ENCODE results near the gene TTLL13.

Gene TTLL13

GRCh38 chr15:90209591-90209990 is 39.8 kb upstream of the TTLL13 start:
- DNase-seq (ENCODE audit: low read depth in 2 of 2) = peak in 1 of 2 donors; percentile 39
- TF ChIP-seq, protein P1, sequence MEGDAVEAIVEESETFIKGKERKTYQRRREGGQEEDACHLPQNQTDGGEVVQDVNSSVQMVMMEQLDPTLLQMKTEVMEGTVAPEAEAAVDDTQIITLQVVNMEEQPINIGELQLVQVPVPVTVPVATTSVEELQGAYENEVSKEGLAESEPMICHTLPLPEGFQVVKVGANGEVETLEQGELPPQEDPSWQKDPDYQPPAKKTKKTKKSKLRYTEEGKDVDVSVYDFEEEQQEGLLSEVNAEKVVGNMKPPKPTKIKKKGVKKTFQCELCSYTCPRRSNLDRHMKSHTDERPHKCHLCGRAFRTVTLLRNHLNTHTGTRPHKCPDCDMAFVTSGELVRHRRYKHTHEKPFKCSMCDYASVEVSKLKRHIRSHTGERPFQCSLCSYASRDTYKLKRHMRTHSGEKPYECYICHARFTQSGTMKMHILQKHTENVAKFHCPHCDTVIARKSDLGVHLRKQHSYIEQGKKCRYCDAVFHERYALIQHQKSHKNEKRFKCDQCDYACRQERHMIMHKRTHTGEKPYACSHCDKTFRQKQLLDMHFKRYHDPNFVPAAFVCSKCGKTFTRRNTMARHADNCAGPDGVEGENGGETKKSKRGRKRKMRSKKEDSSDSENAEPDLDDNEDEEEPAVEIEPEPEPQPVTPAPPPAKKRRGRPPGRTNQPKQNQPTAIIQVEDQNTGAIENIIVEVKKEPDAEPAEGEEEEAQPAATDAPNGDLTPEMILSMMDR (IDR thresholded peaks at IDR 0.05; ENCODE audit: low read depth, low read length) = no peak
- H3K4me3 ChIP-seq (replicated peaks in 1 of 2; ENCODE audit: low read depth in 2 of 2, low read length in 2 of 2) = no peak overlapping the region

- DNase-seq (ENCODE audit: low read depth in 2 of 2) = no peak
- TF ChIP-seq, protein P1 (IDR thresholded peaks at IDR 0.05; ENCODE audit: low read depth, low read length) = no peak
Observed at GRCh38 chr15:90210593-90210992, 38.8 kb upstream of the TTLL13 start.

DNA sequence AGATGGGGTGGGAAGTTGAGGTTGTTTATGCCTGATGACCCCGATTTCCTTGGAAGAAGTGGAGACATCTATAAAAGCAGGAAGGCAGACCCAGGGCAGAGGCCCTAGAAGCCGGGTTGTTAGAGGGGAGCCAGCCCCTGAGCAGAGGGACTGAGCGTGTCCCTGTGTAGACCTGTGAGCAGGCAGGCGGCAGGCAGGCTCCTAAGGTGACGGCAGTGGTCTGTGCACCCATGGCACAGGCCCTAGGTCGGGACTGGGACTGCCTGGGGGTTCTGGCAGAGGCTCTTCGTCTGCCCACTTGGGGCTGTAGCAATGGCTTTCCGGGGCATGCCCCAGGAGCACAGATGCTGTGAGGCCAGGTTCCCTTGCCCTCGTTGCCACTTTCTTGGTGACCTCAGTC is 38.3 kb upstream of the TTLL13 start:
- no peak overlapping the region for H3K4me3 ChIP-seq (replicated peaks in 1 of 2; ENCODE audit: low read depth in 2 of 2, low read length in 2 of 2)
- DNase-seq (ENCODE audit: low read depth in 2 of 2) = no peak
- TF ChIP-seq, protein P1 (IDR thresholded peaks at IDR 0.05; ENCODE audit: low read depth, low read length) = no peak

More at GRCh38 chr15:90210593-90210992, 38.8 kb upstream of the TTLL13 start:
- H3K4me3 ChIP-seq (replicated peaks in 1 of 2; ENCODE audit: low read depth in 2 of 2, low read length in 2 of 2) = no peak overlapping the region

GRCh38 chr15:90211440-90212143 is 37.8 kb upstream of the TTLL13 start:
- peak; percentile 36 to 65 for DNase-seq (ENCODE audit: low read depth in 2 of 2)
- H3K4me3 ChIP-seq (replicated peaks in 1 of 2; ENCODE audit: low read depth in 2 of 2, low read length in 2 of 2) = no peak overlapping the region
- TF ChIP-seq, protein P1 (IDR thresholded peaks at IDR 0.05; ENCODE audit: low read depth, low read length) = no peak

DNA sequence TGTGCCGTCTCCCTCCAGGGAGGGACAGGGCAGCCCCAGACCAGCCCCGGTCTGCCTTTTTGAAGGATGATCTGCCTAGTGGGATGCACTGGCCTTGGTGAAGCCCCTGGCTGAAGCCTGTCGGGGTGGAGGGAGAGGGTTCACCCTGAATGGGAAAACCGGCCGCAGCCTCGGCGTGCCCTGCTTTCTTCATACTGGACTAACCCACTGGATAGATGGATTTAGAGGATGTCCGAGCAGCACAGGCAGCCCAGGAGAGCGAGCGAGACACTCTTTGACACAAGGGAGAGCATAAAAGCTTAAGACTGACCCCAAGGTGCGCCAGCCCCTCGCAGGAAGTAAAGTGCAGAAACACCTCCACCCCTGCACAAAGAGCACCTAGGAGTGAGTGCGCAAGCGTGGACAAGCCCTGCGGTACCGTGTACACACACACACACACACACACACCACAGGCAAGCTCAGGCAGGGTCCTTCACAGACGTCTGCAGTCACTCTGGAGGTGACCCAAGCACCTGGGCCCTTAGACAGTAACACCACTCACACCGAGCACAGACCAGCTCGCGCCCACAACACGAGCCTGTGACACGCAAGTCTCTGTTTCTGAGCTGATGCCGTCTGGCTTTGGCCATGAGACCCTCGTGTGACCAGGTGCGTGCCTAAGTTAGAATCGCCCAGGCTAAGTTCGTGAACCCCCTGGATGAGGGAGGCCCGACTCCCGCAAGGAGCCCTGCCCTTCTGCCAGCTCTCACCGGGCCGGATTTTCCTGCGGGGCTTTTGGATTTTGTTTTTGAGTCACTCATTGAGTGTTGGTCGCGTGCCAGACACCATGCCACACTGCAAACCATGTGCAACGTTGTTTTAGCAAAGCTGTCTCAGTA is 36.9 kb upstream of the TTLL13 start:
- no peak overlapping the region for H3K4me3 ChIP-seq (replicated peaks in 1 of 2; ENCODE audit: low read depth in 2 of 2, low read length in 2 of 2)
- no peak for DNase-seq (ENCODE audit: low read depth in 2 of 2)

DNA sequence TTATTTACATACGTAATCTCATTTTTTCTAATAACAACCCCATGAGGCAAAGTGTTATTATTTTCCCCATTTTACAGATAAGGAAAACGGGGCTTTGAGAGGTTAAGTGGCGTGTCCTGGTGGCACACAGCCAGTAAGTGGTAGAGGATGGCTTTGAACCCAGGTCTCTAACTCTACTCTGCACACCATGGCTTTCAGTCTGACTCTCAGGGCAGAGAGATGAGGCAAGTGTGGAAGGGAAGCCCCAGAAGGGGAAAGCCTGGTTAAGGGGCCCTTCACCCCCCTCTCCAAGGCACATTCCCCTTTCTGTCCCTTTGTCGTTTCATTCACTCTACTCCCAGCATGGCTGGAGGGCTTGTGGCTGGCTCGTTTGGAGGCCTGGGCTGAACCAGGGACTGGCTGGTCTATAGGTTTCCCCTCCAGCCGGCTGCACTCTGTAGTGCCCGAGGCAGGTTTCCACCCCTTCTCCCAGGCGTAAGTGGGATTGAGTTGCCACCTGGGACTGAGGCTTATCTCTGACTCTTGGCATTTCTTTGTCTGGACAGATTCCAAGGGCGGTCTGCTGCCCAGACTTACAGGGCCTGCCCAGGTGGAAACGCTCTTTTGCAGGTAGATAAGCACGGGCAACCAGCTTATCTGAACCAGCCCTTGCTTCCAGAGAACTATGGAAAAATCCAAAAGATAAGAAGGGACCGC is 36.1 kb upstream of the TTLL13 start:
- TF ChIP-seq, protein P1 (IDR thresholded peaks at IDR 0.05; ENCODE audit: low read depth, low read length) = no peak
- no peak for DNase-seq (ENCODE audit: low read depth in 2 of 2)

More for the DNA sequence above, 36.9 kb upstream of the TTLL13 start:
- TF ChIP-seq, protein P1 (IDR thresholded peaks at IDR 0.05; ENCODE audit: low read depth, low read length) = no peak

More for the DNA sequence above, 36.1 kb upstream of the TTLL13 start:
- no peak overlapping the region for H3K4me3 ChIP-seq (replicated peaks in 1 of 2; ENCODE audit: low read depth in 2 of 2, low read length in 2 of 2)
